ENCODE measurements around the gene TMEM132D.

Gene TMEM132D

DNA sequence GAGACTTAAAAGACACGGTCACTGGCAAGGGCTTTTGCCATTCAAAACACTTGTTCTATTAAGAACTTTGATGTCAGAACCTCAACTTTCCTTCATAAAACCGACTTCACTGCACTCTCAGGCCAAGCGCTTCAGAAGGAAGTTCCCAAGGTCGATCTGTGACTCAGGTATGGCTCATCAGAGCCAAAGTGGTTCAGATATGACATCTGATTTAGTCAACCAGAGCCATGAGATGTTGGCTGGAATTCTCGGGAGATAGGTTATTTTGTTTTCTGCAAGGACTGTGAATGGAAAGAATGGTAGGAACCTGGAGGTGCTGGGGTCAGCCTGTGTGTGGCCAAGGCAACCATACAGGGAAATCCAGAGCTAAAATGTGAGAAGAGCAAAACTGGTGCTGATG, 604.9 kb downstream of the TMEM132D start:
- Histone ChIP-seq H3K4me2 (ENCODE audit: low read depth, low read length, poor library complexity, severe bottlenecking) (no peak overlapping the region), H2AFZ (ENCODE audit: low read depth, low read length, severe bottlenecking) (no peak overlapping the region), H4K20me1 (ENCODE audit: low read depth, low read length) (no peaks in the 10 kb centered on the region), H3K79me2 (ENCODE audit: insufficient read depth, low read length) (no peaks in the 10 kb centered on the region), H3F3A (ENCODE audit: insufficient read depth) (no peaks in the 10 kb centered on the region), H3K27me3 (ENCODE audit: low read length) (no peaks in the 10 kb centered on the region), H3K4me3 (ENCODE audit: insufficient read depth, low read length, poor library complexity, severe bottlenecking) (no peak overlapping the region), H3K36me3 (ENCODE audit: low read length) (no peaks in the 10 kb centered on the region), H3K9ac (ENCODE audit: low read length) (no peak overlapping the region), H3K27ac (ENCODE audit: low read depth, low read length) (no peak overlapping the region), H3K9me2 (replicated peaks; ENCODE audit: insufficient read depth, low read length) (no peaks in the 10 kb centered on the region), H3K9me3 (ENCODE audit: insufficient read depth, low read length) (no peaks in the 10 kb centered on the region)
- TF ChIP-seq, protein P1, sequence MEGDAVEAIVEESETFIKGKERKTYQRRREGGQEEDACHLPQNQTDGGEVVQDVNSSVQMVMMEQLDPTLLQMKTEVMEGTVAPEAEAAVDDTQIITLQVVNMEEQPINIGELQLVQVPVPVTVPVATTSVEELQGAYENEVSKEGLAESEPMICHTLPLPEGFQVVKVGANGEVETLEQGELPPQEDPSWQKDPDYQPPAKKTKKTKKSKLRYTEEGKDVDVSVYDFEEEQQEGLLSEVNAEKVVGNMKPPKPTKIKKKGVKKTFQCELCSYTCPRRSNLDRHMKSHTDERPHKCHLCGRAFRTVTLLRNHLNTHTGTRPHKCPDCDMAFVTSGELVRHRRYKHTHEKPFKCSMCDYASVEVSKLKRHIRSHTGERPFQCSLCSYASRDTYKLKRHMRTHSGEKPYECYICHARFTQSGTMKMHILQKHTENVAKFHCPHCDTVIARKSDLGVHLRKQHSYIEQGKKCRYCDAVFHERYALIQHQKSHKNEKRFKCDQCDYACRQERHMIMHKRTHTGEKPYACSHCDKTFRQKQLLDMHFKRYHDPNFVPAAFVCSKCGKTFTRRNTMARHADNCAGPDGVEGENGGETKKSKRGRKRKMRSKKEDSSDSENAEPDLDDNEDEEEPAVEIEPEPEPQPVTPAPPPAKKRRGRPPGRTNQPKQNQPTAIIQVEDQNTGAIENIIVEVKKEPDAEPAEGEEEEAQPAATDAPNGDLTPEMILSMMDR (IDR thresholded peaks at IDR 0.05; ENCODE audit: insufficient read depth, low read length, poor library complexity, severe bottlenecking): no peak
- no peak for TF ChIP-seq EZH2phosphoT487 (conservative IDR thresholded peaks at IDR 0.05; ENCODE audit: low read length)

DNA sequence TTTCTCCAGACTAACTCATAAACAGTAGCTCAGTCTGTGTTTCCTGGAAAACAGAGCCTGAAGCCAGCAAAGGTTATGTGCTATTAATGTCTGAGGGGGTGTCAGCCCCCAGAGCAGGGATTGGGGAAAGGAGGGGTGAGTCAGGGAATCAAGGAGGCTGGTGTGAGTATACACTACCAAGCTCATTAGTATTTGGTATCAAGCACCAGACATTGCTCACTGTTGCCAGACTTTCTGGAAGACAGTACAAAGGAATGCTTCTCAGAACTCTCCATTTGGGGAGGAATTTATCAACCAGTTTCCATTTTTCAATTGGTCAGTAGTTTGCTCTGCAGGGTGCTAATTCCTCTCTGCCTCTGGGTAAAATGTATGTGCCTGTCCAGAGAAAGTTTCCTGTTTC, 607.2 kb downstream of the TMEM132D start:
- H3K36me3 ChIP-seq (ENCODE audit: low read length): no peaks in the 10 kb centered on the region
- H3F3A ChIP-seq (ENCODE audit: insufficient read depth): no peaks in the 10 kb centered on the region
- no peak overlapping the region for H2AFZ ChIP-seq (ENCODE audit: low read depth, low read length, severe bottlenecking)
- H3K9me2 ChIP-seq (replicated peaks; ENCODE audit: insufficient read depth, low read length): no peaks in the 10 kb centered on the region
- H3K27me3 ChIP-seq (ENCODE audit: low read length): no peaks in the 10 kb centered on the region
- no peaks in the 10 kb centered on the region for H3K79me2 ChIP-seq (ENCODE audit: insufficient read depth, low read length)
- TF ChIP-seq, protein P1 (IDR thresholded peaks at IDR 0.05; ENCODE audit: insufficient read depth, low read length, poor library complexity, severe bottlenecking): no peak
- no peak for TF ChIP-seq EZH2phosphoT487 (conservative IDR thresholded peaks at IDR 0.05; ENCODE audit: low read length)
- no peak overlapping the region for H3K4me2 ChIP-seq (ENCODE audit: low read depth, low read length, poor library complexity, severe bottlenecking)
- H4K20me1 ChIP-seq (ENCODE audit: low read depth, low read length): no peaks in the 10 kb centered on the region
- H3K4me3 ChIP-seq (ENCODE audit: insufficient read depth, low read length, poor library complexity, severe bottlenecking): no peak overlapping the region
- no peak overlapping the region for H3K27ac ChIP-seq (ENCODE audit: low read depth, low read length)
- H3K9me3 ChIP-seq (ENCODE audit: insufficient read depth, low read length): no peaks in the 10 kb centered on the region
- H3K9ac ChIP-seq (ENCODE audit: low read length): no peak overlapping the region

DNA sequence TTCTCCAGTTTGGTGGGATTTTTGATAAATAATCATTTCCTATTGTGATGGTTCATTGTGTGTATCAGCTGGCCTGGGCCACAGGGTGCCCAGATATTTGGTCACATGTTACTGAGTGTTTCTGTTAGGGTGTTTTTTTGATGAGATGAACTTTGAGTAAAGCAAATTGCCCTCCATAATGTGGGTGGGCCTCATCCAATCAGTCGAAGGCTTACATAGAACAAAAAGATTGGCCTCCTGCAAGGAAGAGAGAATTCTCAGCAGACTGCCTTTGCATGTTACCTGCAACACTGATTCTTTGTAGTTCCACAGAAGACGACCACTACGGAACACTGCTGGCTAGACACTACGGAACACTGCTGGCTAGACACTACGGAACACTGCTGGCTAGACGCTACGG, 609.0 kb downstream of the TMEM132D start:
- Histone ChIP-seq H2AFZ (ENCODE audit: low read depth, low read length, severe bottlenecking) (no peak overlapping the region), H3K4me2 (ENCODE audit: low read depth, low read length, poor library complexity, severe bottlenecking) (no peak overlapping the region), H3K36me3 (ENCODE audit: low read length) (no peaks in the 10 kb centered on the region), H3K4me3 (ENCODE audit: insufficient read depth, low read length, poor library complexity, severe bottlenecking) (no peak overlapping the region), H3K27me3 (ENCODE audit: low read length) (no peaks in the 10 kb centered on the region), H4K20me1 (ENCODE audit: low read depth, low read length) (no peaks in the 10 kb centered on the region), H3F3A (ENCODE audit: insufficient read depth) (no peaks in the 10 kb centered on the region), H3K27ac (ENCODE audit: low read depth, low read length) (no peak overlapping the region), H3K9me3 (ENCODE audit: insufficient read depth, low read length) (no peaks in the 10 kb centered on the region), H3K9ac (ENCODE audit: low read length) (no peak overlapping the region), H3K79me2 (ENCODE audit: insufficient read depth, low read length) (no peaks in the 10 kb centered on the region), H3K9me2 (replicated peaks; ENCODE audit: insufficient read depth, low read length) (no peaks in the 10 kb centered on the region)
- TF ChIP-seq, protein P1 (IDR thresholded peaks at IDR 0.05; ENCODE audit: insufficient read depth, low read length, poor library complexity, severe bottlenecking): no peak
- TF ChIP-seq EZH2phosphoT487 (conservative IDR thresholded peaks at IDR 0.05; ENCODE audit: low read length): no peak

All from SU-DHL-6 (cell line).